GM13976 (cell line): ENCODE results near the gene CEP192.
A peak's percentile ranks its signal among the peaks of the same experiment; 100 is the strongest.
"Not testable (repeated sequence)": the region's sequence is repeated elsewhere in the genome, so short reads cannot be mapped to it uniquely, and the experiment has no call there.

Source experiments
- DNase-seq: peaks from one replicate; pipeline ENCODE4 v3.0.0; 2012; ENCODE audit warnings: low spot score
- in situ Hi-C: fragments of 300-500 bp; cut with MboI; formaldehyde crosslinking; loops from one replicate; pipeline ENCODE4 v1.12.0; 2022; ENCODE audit warnings: low sequenced_read_pairs, mixed read lengths, inconsistent platforms; ENCODE audit not compliant: unreplicated experiment
- TF ChIP-seq, protein P1 (sequence below): IDR thresholded peaks from 2 replicates; pipeline ENCODE4 v1.5.1; 2012; ENCODE audit warnings: borderline replicate concordance, mild to moderate bottlenecking; ENCODE audit not compliant: insufficient read depth; ENCODE audit errors: extremely low read depth, missing control alignments, control extremely low read depth

CEP192 gene

GRCh38 chr18:12991821-12992179, 638 bp downstream of the CEP192 start:
- in situ Hi-C loops, result loop anchor here (25.0 kb wide), 1 partner anchor 571 kb away; no protein-coding TSS in a partner anchor
- no peak for DNase-seq
- TF ChIP-seq, protein P1, sequence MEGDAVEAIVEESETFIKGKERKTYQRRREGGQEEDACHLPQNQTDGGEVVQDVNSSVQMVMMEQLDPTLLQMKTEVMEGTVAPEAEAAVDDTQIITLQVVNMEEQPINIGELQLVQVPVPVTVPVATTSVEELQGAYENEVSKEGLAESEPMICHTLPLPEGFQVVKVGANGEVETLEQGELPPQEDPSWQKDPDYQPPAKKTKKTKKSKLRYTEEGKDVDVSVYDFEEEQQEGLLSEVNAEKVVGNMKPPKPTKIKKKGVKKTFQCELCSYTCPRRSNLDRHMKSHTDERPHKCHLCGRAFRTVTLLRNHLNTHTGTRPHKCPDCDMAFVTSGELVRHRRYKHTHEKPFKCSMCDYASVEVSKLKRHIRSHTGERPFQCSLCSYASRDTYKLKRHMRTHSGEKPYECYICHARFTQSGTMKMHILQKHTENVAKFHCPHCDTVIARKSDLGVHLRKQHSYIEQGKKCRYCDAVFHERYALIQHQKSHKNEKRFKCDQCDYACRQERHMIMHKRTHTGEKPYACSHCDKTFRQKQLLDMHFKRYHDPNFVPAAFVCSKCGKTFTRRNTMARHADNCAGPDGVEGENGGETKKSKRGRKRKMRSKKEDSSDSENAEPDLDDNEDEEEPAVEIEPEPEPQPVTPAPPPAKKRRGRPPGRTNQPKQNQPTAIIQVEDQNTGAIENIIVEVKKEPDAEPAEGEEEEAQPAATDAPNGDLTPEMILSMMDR, result no peak

- TF ChIP-seq, protein P1, result no peak
- no peak for DNase-seq
- in situ Hi-C loops, result loop anchor here (25.0 kb wide), 1 partner anchor 569 kb away; no protein-coding TSS in a partner anchor
Measured at GRCh38 chr18:12993439-12993838, 2.3 kb downstream of the CEP192 start.

DNA sequence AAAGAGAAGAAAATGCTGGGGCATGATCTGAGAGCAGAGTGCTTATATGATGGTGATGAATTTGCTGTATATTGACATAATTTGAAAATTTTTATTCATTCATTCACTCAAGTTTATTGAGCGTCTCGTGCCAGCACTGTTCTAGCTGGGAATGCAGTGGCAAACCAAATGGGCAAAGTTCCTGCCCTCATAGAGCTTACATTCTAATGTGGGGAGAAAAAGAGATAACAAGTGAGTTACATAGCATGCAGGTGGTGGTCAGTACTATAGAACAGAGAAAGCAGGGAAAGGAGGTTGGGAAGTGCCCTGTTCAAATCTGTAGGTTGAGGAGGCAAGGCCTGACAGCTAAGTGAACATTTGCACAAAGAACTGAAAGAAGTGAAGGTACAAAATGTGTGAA, 4.3 kb downstream of the CEP192 start:
- in situ Hi-C loops, result loop anchor here (25.0 kb wide), 1 partner anchor 567 kb away; no protein-coding TSS in a partner anchor
- TF ChIP-seq, protein P1, result no peak
- DNase-seq, result no peak

GRCh38 chr18:12995952-12996477, 4.9 kb downstream of the CEP192 start:
- in situ Hi-C loops, result loop anchor here (25.0 kb wide), 1 partner anchor 566 kb away; no protein-coding TSS in a partner anchor
- DNase-seq, result peak; percentile 40
- TF ChIP-seq, protein P1, result no peak

GRCh38 chr18:12996661-12997292, 5.6 kb downstream of the CEP192 start:
- in situ Hi-C loops, result loop anchor here (25.0 kb wide), 1 partner anchor 566 kb away; no protein-coding TSS in a partner anchor

GRCh38 chr18:12997330-12997729, 6.2 kb downstream of the CEP192 start:
- in situ Hi-C loops, result loop anchor here (25.0 kb wide), 1 partner anchor 565 kb away; no protein-coding TSS in a partner anchor
- not testable (repeated sequence) for DNase-seq

More at GRCh38 chr18:12996661-12997292, 5.6 kb downstream of the CEP192 start:
- DNase-seq, result no peak
- TF ChIP-seq, protein P1, result no peak
